Stomach (tissue), 9 donors: ENCODE results near the gene PALD1. TPM values are rescaled to one million over a fixed set of nuclear protein-coding genes. Genes with fewer than 3 reads are reported as not detected.

Experiments
- DNase-seq, 2 donors: peaks; one replicate each; pipeline versions ENCODE4 v3.0.0 to v3.0.0-alpha.2; 2013 to 2019
- H3K27ac ChIP-seq, 5 donors: fragments of 200-600 bp in 4 of 5; sonication (generic) in 4 of 5; one replicate each; pipeline ENCODE4 v1.5.1; 2013 to 2019; ENCODE audit warnings: mild to moderate bottlenecking in 1 of 5, moderate library complexity in 1 of 5
- H3K27me3 ChIP-seq, 3 donors: fragments of 200-600 bp; sonication (generic); one replicate each; pipeline ENCODE4 v1.5.1; 2017 to 2019; ENCODE audit warnings: mixed run types in 1 of 3
- H3K36me3 ChIP-seq, 4 donors: fragments of 200-600 bp; sonication (generic); 1 replicate in 3 of 4; 2 replicates in 1 of 4; pipeline ENCODE4 v1.5.1; 2016 to 2019
- H3K4me1 ChIP-seq, 4 donors: fragments of 200-600 bp; sonication (generic); one replicate each; pipeline ENCODE4 v1.5.1; 2016 to 2019
- H3K4me3 ChIP-seq, 4 donors: fragments of 200-600 bp; sonication (generic) in 3 of 4; one replicate each; pipeline ENCODE4 v1.5.1; 2016 to 2019; ENCODE audit warnings: mild to moderate bottlenecking in 1 of 4
- H3K9me3 ChIP-seq, 4 donors: fragments of 200-600 bp; sonication (generic); one replicate each; pipeline ENCODE4 v1.5.1; 2016 to 2019
- CTCF ChIP-seq, 7 experiments: fragments of 450-650 bp in 4 of 7; fragments of 200-600 bp in 3 of 7; sonication (generic) in 3 of 7; IDR thresholded peaks; one replicate each; pipeline ENCODE4 v1.5.1; 2016 to 2019; ENCODE audit warnings: antibody characterized with exemption in 7 of 7, control low read depth in 2 of 7, mild to moderate bottlenecking in 1 of 7
- EP300 ChIP-seq: sonication (generic); formaldehyde crosslinking; IDR thresholded peaks from one replicate; pipeline ENCODE4 v1.6.1; 2017; ENCODE audit warnings: antibody characterized with exemption
- POLR2A ChIP-seq, 4 donors: fragments of 450-650 bp; IDR thresholded peaks; one replicate each; pipeline ENCODE4 v1.6.1; 2016; ENCODE audit warnings: antibody characterized with exemption in 4 of 4, control low read depth in 2 of 4, mild to moderate bottlenecking in 1 of 4, moderate library complexity in 1 of 4
- POLR2AphosphoS5 ChIP-seq, 3 donors: sonication (generic); formaldehyde crosslinking; IDR thresholded peaks; one replicate each; pipeline ENCODE4 v1.6.1; 2016; ENCODE audit warnings: antibody characterized with exemption in 3 of 3
- WGBS, 5 donors: extraction: QIAGEN DNeasy Blood & Tissue Kit in 3 of 5; methylation state at CpG; one replicate each; pipeline versions ENCODE4 v1.1.5 to v1.1.7; 2013 to 2018; 5-methylcytosine and 5-hydroxymethylcytosine counted together
- intact Hi-C: fragments of 100-400 bp; cut with DNase I; formaldehyde crosslinking; loops from one replicate; pipeline ENCODE4 v1.15.1; 2023; ENCODE audit warnings: low total_unique reads
- polyA plus RNA-seq, 3 donors: library from polyadenylated mRNA; stranded (reverse); fragments of 200-250 nt; gene quantifications; one replicate each; pipeline ENCODE4 v1.2.3, GENCODE V29; 2013
- total RNA-seq, 5 donors: library from RNA; depleted of rRNA; stranded (reverse); fragments of >200 nt; gene quantifications; one replicate each; pipeline versions ENCODE4 v1.1.0 to v1.2.3, GENCODE V29; 2014 to 2016
- donor health status: healthy with polysubstance abuse.
- donor health status: Bipolar disorder and iron deficiency.
- donor health status: healthy.

The PALD1 gene
- total and polyA plus RNA-seq, 8 donors, result 2.4 to 25.1 (median 4.0) TPM

- H3K27ac ChIP-seq, result peak overlapping the region in 1 of 5 donors; percentile 60
- no peaks in the 10 kb centered on the region for H3K9me3 ChIP-seq
- peak overlapping the region; percentile 7 to 26 (median 10) for H3K4me3 ChIP-seq
- intact Hi-C loops, result no loop called here
- TF ChIP-seq EP300 (no peak), CTCF (IDR thresholded peaks at IDR 0.05) (peak in 5 of 7 experiments; percentile 18 to 56 (median 38))
- no peaks in the 10 kb centered on the region for H3K27me3 ChIP-seq
- 20 to 39% (median 28%) methylated on average over 20 of the region's 20 CpGs for WGBS, 5 donors
- peak; percentile 63 to 83 for DNase-seq
- H3K4me1 ChIP-seq, result peaks cover 7 to 37% (median 25%) of the 10 kb centered on the region in 4 donors
- peaks cover 0 to 26% (median 1%) of the 10 kb centered on the region in 4 donors for H3K36me3 ChIP-seq
Measured at GRCh38 chr10:70558871-70559810, 80.6 kb downstream of the PALD1 start.

- Histone ChIP-seq H3K4me3 (no peak overlapping the region), H3K27me3 (no peaks in the 10 kb centered on the region), H3K36me3 (peaks cover 0 to 31% (median 5%) of the 10 kb centered on the region in 4 donors), H3K9me3 (no peaks in the 10 kb centered on the region), H3K4me1 (peaks cover 7 to 37% (median 25%) of the 10 kb centered on the region in 4 donors), H3K27ac (peak overlapping the region in 1 of 5 donors; percentile 61)
- DNase-seq, result no peak
- intact Hi-C loops, result no loop called here
- WGBS, 5 donors, result 85 to 94% (median 89%) methylated on average over 5 of the region's 5 CpGs
- no peak for TF ChIP-seq POLR2A (IDR thresholded peaks at IDR 0.05)
- no peak for TF ChIP-seq EP300
- no peak for TF ChIP-seq CTCF (IDR thresholded peaks at IDR 0.05)
- no peak for TF ChIP-seq POLR2AphosphoS5 (IDR thresholded peaks at IDR 0.05)
Measured at GRCh38 chr10:70559861-70560260, 81.3 kb downstream of the PALD1 start.

- H3K4me3 ChIP-seq, result no peak overlapping the region
- TF ChIP-seq POLR2AphosphoS5 (IDR thresholded peaks at IDR 0.05), result no peak
- no peak for TF ChIP-seq CTCF (IDR thresholded peaks at IDR 0.05)
- H3K4me1 ChIP-seq, result peaks cover 7 to 40% (median 25%) of the 10 kb centered on the region in 4 donors
- peak overlapping the region in 1 of 5 donors; percentile 61 for H3K27ac ChIP-seq
- H3K9me3 ChIP-seq, result no peaks in the 10 kb centered on the region
- no peaks in the 10 kb centered on the region for H3K27me3 ChIP-seq
- WGBS, 5 donors, result 63 to 83% (median 76%) methylated on average over 11 to 14 of the region's 14 CpGs
- intact Hi-C loops, result no loop called here
- H3K36me3 ChIP-seq, result peaks cover 0 to 28% (median 5%) of the 10 kb centered on the region in 4 donors
- no peak for DNase-seq
Measured at GRCh38 chr10:70560511-70560941, 82.0 kb downstream of the PALD1 start.

- Histone ChIP-seq H3K9me3 (no peaks in the 10 kb centered on the region), H3K36me3 (peaks cover 0 to 24% (median 5%) of the 10 kb centered on the region in 4 donors), H3K4me3 (no peak overlapping the region), H3K4me1 (peaks cover 7 to 40% (median 25%) of the 10 kb centered on the region in 4 donors), H3K27me3 (no peaks in the 10 kb centered on the region), H3K27ac (peak overlapping the region in 2 of 5 donors; percentile 16 to 61)
- TF ChIP-seq POLR2A (IDR thresholded peaks at IDR 0.05), result no peak
- DNase-seq, result peak in 1 of 2 donors; percentile 73
- intact Hi-C loops, result no loop called here
- WGBS, 5 donors, result 46 to 61% (median 51%) methylated on average over 10 of the region's 10 CpGs
Measured at GRCh38 chr10:70561070-70561469, 82.5 kb downstream of the PALD1 start.
